Epithelial cell of proximal tubule (primary cell): Measurements from ENCODE around the gene LGALS4. TPM values are rescaled to one million over a fixed set of nuclear protein-coding genes. Genes with fewer than 3 reads are reported as not detected.
"Not testable (repeated sequence)": the region's sequence is repeated elsewhere in the genome, so short reads cannot be mapped to it uniquely, and the experiment has no call there.

Experiments
- DNase-seq: peaks from one replicate; pipeline ENCODE4 v3.0.0-alpha.2; 2011; ENCODE audit warnings: low read depth
- H3K4me3 ChIP-seq: 2 replicates; pipeline ENCODE4 v1.5.1; 2011; ENCODE audit warnings: low read depth, mild to moderate bottlenecking, low read length
- CTCF ChIP-seq: conservative IDR thresholded peaks from 2 replicates; pipeline ENCODE4 v1.5.1; 2012; ENCODE audit warnings: low read depth, mild to moderate bottlenecking, low read length
- total RNA-seq: library from RNA; depleted of rRNA; stranded (reverse); fragments of >200 nt; gene quantifications from 2 replicates; pipeline ENCODE4 v1.2.3, GENCODE V29; 2015

The LGALS4 gene
- total RNA-seq, 1 donor from 2014 or later, result not detected

- no peak for TF ChIP-seq CTCF
- no peak for DNase-seq
- H3K4me3 ChIP-seq, result no peak overlapping the region
These were observed 3.5 kb upstream of the LGALS4 start for GRCh38 chr19:38816131-38816750.

- no peak overlapping the region for H3K4me3 ChIP-seq
- TF ChIP-seq CTCF, result no peak
- DNase-seq, result no peak
These were observed 2.6 kb upstream of the LGALS4 start for GRCh38 chr19:38815059-38816001.

GRCh38 chr19:38813932-38814331, 1.2 kb upstream of the LGALS4 start:
- not testable (repeated sequence) for DNase-seq, H3K4me3 ChIP-seq

- H3K4me3 ChIP-seq, result no peak overlapping the region
- TF ChIP-seq CTCF, result no peak
These were observed 578 bp upstream of the LGALS4 start for GRCh38 chr19:38813323-38813722.

GRCh38 chr19:38812009-38812840, 520 bp downstream of the LGALS4 start:
- DNase-seq, result no peak
- no peak overlapping the region for H3K4me3 ChIP-seq
- no peak for TF ChIP-seq CTCF

More at GRCh38 chr19:38813323-38813722, 578 bp upstream of the LGALS4 start:
- no peak for DNase-seq

- H3K4me3 ChIP-seq, result no peak overlapping the region
- no peak for TF ChIP-seq CTCF
- DNase-seq, result no peak
These were observed 3.0 kb downstream of the LGALS4 start for GRCh38 chr19:38809592-38810252.
